HepG2 (cell line): ENCODE measurements around the gene PIM3. TPM values are rescaled to one million over a fixed set of nuclear protein-coding genes. Genes with fewer than 3 reads are reported as not detected.

ENCODE experiments used
- DPF2 ChIP-seq: sonication (generic); formaldehyde crosslinking; IDR thresholded peaks from 2 replicates; pipeline ENCODE4 v1.4.0; 2020; ENCODE audit warnings: mild to moderate bottlenecking, low read depth, missing genetic modification reagents, borderline replicate concordance
- DR1 ChIP-seq: sonication (generic); formaldehyde crosslinking; IDR thresholded peaks from 2 replicates; pipeline ENCODE4 v1.8.0; 2021; ENCODE audit warnings: mild to moderate bottlenecking, missing genetic modification reagents, inconsistent platforms
- FOXO1 ChIP-seq: sonication (generic); formaldehyde crosslinking; IDR thresholded peaks from 2 replicates; pipeline ENCODE4 v1.4.0; 2020; ENCODE audit warnings: missing genetic modification reagents
- MIXL1 ChIP-seq: IDR thresholded peaks from 2 replicates; pipeline ENCODE4 v1.6.1; 2016
- PHB2 ChIP-seq: fragments of 450-650 bp; IDR thresholded peaks from 2 replicates; pipeline ENCODE4 v1.6.1; 2018; ENCODE audit not compliant: partially characterized antibody
- POLR2AphosphoS5 ChIP-seq: IDR thresholded peaks from 2 replicates; pipeline ENCODE4 v1.6.1; 2012; ENCODE audit warnings: low read depth, low read length
- PRDM10 ChIP-seq: sonication (generic); formaldehyde crosslinking; IDR thresholded peaks from 2 replicates; pipeline ENCODE4 v1.4.0; 2020; ENCODE audit warnings: low read depth, missing genetic modification reagents
- RAD21 ChIP-seq: fragments of 450-650 bp; formaldehyde crosslinking; IDR thresholded peaks from 2 replicates; pipeline ENCODE4 v1.5.0; 2020; ENCODE audit warnings: mild to moderate bottlenecking
- REL ChIP-seq: sonication (generic); formaldehyde crosslinking; conservative IDR thresholded peaks from 2 replicates; pipeline ENCODE4 v1.8.0; 2022; ENCODE audit warnings: mild to moderate bottlenecking, missing genetic modification reagents, moderate library complexity
- SNRNP70 ChIP-seq: fragments of 200-400 bp; formaldehyde crosslinking; IDR thresholded peaks from 2 replicates; pipeline ENCODE4 v1.6.1; 2017; ENCODE audit warnings: mild to moderate bottlenecking, low read depth, low read length, moderate library complexity
- TEAD3 ChIP-seq: optimal IDR thresholded peaks from 2 replicates; pipeline ENCODE3; 2016; ENCODE audit warnings: borderline replicate concordance
- ZBTB8A ChIP-seq: sonication (generic); formaldehyde crosslinking; IDR thresholded peaks from 2 replicates; pipeline ENCODE4 v1.4.0; 2020; ENCODE audit warnings: mild to moderate bottlenecking, low read depth, missing genetic modification reagents, borderline replicate concordance
- ZFAT ChIP-seq: sonication (generic); formaldehyde crosslinking; conservative IDR thresholded peaks from 2 replicates; pipeline ENCODE4 v1.8.1; 2023; ENCODE audit warnings: missing genetic modification reagents, inconsistent platforms
- ZMYM2 ChIP-seq: sonication (generic); formaldehyde crosslinking; IDR thresholded peaks from 2 replicates; pipeline ENCODE4 v1.8.0; 2022; ENCODE audit warnings: mild to moderate bottlenecking, missing genetic modification reagents
- ZNF12 ChIP-seq: sonication (generic); formaldehyde crosslinking; IDR thresholded peaks from 2 replicates; pipeline ENCODE4 v1.5.0; 2020; ENCODE audit warnings: missing genetic modification reagents
- ZNF138 ChIP-seq: sonication (generic); formaldehyde crosslinking; IDR thresholded peaks from 2 replicates; pipeline ENCODE4 v1.5.0; 2020; ENCODE audit warnings: mild to moderate bottlenecking, low read depth, missing genetic modification reagents
- ZNF205 ChIP-seq: IDR thresholded peaks from 2 replicates; pipeline ENCODE4 v1.6.1; 2018; ENCODE audit warnings: missing biosample characterization, missing genetic modification reagents
- ZNF441 ChIP-seq: sonication (generic); formaldehyde crosslinking; IDR thresholded peaks from 2 replicates; pipeline ENCODE4 v1.7.0; 2021; ENCODE audit warnings: missing genetic modification reagents, borderline replicate concordance
- ZNF496 ChIP-seq: sonication (generic); formaldehyde crosslinking; IDR thresholded peaks from 2 replicates; pipeline ENCODE4 v1.8.1; 2023; ENCODE audit warnings: mild to moderate bottlenecking, moderate library complexity, missing genetic modification reagents; ENCODE audit not compliant: insufficient replicate concordance
- ZNF788 ChIP-seq: sonication (generic); formaldehyde crosslinking; IDR thresholded peaks from 2 replicates; pipeline ENCODE4 v1.5.0; 2020; ENCODE audit warnings: mild to moderate bottlenecking, missing genetic modification reagents, borderline replicate concordance
- ZSCAN25 ChIP-seq: sonication (generic); formaldehyde crosslinking; IDR thresholded peaks from 2 replicates; pipeline ENCODE4 v1.8.0; 2022; ENCODE audit warnings: mild to moderate bottlenecking, missing genetic modification reagents
- polyA plus RNA-seq, 8 experiments: library from polyadenylated mRNA; depleted of rRNA in 3 of 8; stranded (reverse) in 7 of 8; unstranded in 1 of 8; fragments of >200 nt; fragmentation: Illumina TruSeq in 4 of 8; extraction: Trizol in 4 of 8; gene quantifications; 2 replicates each; pipeline versions ENCODE4 v1.2.1 to v1.2.3, GENCODE V29; 2011 to 2016; ENCODE audit warnings: low read depth in 4 of 8, missing spikeins in 1 of 8, mixed read lengths in 1 of 8; ENCODE audit not compliant: insufficient read depth in 1 of 8
- total RNA-seq, 5 experiments: library from RNA; depleted of rRNA; stranded (reverse); fragments of >200 nt; fragmentation: Illumina TruSeq; extraction: Trizol; gene quantifications; 2 replicates each; pipeline ENCODE4 v1.2.3, GENCODE V29; 2016; ENCODE audit warnings: low read depth in 1 of 5
- TF ChIP-seq, protein P1 (sequence below): sonication (generic); formaldehyde crosslinking; IDR thresholded peaks from 2 replicates; pipeline ENCODE4 v1.5.1; 2020; ENCODE audit warnings: missing genetic modification reagents, mild to moderate bottlenecking, borderline replicate concordance
- TF ChIP-seq, protein P2 (sequence below): sonication (generic); formaldehyde crosslinking; IDR thresholded peaks from 2 replicates; pipeline ENCODE4 v1.9.0; 2021; ENCODE audit warnings: missing genetic modification reagents, borderline replicate concordance

PIM3 gene
- total and polyA plus RNA-seq, 2 of the 13 experiments (the other 11 are each of a cell fraction or from before 2014, with no cell fraction given) = 21.6 to 31.2 TPM

GRCh38 chr22:49937758-49938564 lies 22.6 kb upstream of the PIM3 start (continued):
- TF ChIP-seq ZFAT (CRISPR knock-in tag) = no peak
- peak; percentile 11; the same call in 1 of the 2 replicates for TF ChIP-seq ZNF138 (CRISPR knock-in tag)
- TF ChIP-seq ZNF12 (CRISPR knock-in tag) = no peak
- TF ChIP-seq ZMYM2 (CRISPR knock-in tag) = 0 out of 2 replicates have a peak, but pooled peaks have one; percentile 48
- TF ChIP-seq ZSCAN25 (CRISPR knock-in tag) = peak; percentile 83; the same call in 1 of the 2 replicates
- TF ChIP-seq, protein P1, sequence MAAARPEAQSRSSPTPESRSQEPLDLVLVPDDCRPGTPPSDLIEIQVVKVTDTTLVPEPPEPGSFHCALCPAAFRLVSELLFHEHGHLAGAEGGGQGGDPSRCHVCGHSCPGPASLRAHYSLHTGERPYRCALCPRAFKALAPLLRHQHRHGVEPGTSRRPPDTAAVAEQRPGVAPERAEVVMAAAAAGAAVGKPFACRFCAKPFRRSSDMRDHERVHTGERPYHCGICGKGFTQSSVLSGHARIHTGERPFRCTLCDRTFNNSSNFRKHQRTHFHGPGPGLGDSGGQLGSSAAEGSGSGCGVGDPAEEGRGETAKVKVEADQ (CRISPR knock-in tag) = peak; percentile 80; the same call in 1 of the 2 replicates
- TF ChIP-seq ZNF441 (CRISPR knock-in tag) = peak; percentile 86; the same call in 1 of the 2 replicates
- TF ChIP-seq DR1 (CRISPR knock-in tag) = no peak
- TF ChIP-seq FOXO1 = peak; percentile 98
- TF ChIP-seq PHB2 = no peak
- TF ChIP-seq DPF2 (CRISPR knock-in tag) = peak; percentile 85
- TF ChIP-seq RAD21 (CRISPR knock-in tag) = 0 out of 2 replicates have a peak, but pooled peaks have one; percentile 27
- TF ChIP-seq ZBTB8A (CRISPR knock-in tag) = no peak
- TF ChIP-seq MIXL1 = 0 out of 2 replicates have a peak, but pooled peaks have one; percentile 20
- TF ChIP-seq ZNF205 (CRISPR knock-in tag) = peak; percentile 15; the same call in 1 of the 2 replicates
- peak; percentile 57 for TF ChIP-seq TEAD3 (CRISPR knock-in tag)
- TF ChIP-seq POLR2AphosphoS5 = no peak; the same call in 1 of the 2 replicates
- no peak for TF ChIP-seq ZNF496 (CRISPR knock-in tag)
- 0 out of 2 replicates have a peak, but pooled peaks have one; percentile 19 for TF ChIP-seq PRDM10 (CRISPR knock-in tag)
- TF ChIP-seq, protein P2, sequence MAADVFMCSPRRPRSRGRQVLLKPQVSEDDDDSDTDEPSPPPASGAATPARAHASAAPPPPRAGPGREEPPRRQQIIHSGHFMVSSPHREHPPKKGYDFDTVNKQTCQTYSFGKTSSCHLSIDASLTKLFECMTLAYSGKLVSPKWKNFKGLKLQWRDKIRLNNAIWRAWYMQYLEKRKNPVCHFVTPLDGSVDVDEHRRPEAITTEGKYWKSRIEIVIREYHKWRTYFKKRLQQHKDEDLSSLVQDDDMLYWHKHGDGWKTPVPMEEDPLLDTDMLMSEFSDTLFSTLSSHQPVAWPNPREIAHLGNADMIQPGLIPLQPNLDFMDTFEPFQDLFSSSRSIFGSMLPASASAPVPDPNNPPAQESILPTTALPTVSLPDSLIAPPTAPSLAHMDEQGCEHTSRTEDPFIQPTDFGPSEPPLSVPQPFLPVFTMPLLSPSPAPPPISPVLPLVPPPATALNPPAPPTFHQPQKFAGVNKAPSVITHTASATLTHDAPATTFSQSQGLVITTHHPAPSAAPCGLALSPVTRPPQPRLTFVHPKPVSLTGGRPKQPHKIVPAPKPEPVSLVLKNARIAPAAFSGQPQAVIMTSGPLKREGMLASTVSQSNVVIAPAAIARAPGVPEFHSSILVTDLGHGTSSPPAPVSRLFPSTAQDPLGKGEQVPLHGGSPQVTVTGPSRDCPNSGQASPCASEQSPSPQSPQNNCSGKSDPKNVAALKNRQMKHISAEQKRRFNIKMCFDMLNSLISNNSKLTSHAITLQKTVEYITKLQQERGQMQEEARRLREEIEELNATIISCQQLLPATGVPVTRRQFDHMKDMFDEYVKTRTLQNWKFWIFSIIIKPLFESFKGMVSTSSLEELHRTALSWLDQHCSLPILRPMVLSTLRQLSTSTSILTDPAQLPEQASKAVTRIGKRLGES = no peak
- TF ChIP-seq SNRNP70 = no peak
- no peak for TF ChIP-seq REL (CRISPR knock-in tag)
- peak; percentile 91 for TF ChIP-seq ZNF788 (CRISPR knock-in tag)
